ENCODE measurements around the gene PFKM. TPM values are rescaled to one million over a fixed set of nuclear protein-coding genes. Genes with fewer than 3 reads are reported as not detected.
"Not testable (repeated sequence)": the region's sequence is repeated elsewhere in the genome, so short reads cannot be mapped to it uniquely, and the experiment has no call there.

PFKM gene
- total RNA-seq, 1 experiment from 2014 or later = 61.8 TPM

DNA sequence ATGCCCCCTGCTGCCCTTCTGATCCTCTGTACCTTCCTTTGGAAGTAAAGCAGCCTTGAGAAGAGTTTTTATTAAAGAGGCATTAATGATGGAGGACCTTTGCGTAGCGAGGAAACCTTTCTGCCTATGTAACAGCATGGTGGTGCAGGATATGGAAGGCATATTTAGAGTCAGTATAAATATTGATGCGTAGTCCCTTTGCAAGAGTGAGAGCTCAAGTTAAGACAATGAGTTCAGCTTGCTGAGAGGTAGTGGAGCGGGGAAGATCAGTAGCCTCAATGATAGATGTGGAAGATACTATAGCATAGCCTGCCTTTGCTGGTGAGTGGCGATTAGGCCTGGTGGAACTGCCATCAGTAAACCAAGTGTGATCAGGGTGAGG is 7.9 kb upstream of the PFKM start:
- DNase-seq (ENCODE audit: low spot score) = not testable (repeated sequence)

DNA sequence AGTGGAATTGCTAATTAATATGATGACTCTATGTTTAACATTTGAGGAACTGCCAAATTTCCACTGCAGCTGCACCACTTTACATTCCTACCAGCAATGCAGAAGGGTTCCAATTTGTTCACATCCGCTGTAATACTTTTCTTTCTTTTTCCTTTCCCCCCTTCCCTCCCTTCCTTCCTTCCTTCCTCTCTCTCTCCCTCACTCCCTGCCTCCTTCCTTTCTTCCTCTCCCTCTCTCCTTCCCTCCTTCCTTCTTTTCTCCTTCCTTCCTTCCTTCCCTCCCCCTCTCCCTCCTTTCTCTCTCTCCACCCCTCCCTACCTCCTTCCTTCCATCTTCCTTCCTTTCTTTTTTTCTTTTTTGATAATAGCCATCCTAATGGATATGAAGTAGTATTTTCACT is 3.2 kb upstream of the PFKM start:
- no peak for DNase-seq (ENCODE audit: low spot score)

DNA sequence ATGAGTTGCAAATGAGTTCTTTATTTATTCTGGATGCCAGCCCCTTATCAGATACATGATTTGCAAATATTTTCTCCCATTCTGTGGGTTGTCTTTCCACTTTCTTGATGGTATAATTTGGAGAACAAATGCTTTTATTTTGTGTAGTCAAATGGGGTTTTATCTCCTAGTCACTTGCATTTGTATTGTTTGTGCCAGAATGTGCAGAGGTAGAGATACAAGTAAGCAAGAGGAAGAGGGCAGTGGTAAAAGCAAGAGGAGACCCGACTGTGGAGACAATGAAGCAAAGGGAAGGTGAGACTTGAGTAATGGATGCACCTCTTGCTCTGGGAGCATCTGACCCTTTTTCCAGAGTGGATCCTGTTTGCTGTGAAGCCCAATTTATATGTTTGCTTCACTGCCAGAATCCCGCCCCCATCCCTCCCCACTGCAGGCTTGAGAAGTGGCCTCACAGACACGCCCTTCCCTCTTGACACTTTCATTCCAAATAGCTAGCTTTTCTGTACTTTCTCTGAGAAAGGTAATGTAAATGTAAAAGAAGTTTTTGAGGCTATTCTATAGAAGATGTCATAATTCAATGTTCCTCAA is 786 bp upstream of the PFKM start:
- no peak for DNase-seq (ENCODE audit: low spot score)

DNA sequence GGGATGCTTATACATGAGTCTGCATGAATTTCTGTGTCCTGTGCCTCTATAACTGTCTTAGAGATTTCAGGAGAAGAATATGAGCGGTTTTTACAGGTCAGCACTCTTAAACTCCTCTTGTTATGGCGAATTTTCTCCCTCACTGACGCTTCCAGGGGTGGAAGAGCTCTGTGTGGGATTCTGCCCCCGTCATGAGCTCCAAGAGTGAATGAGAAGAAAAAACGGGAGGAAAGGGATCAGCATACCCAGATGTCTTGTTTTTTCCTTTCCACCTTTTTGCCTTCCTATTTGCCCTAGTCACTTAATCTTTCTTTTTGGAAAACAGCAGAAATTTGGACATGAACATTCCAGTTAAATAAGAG is 651 bp downstream of the PFKM start:
- DNase-seq (ENCODE audit: low spot score) = no peak

DNA sequence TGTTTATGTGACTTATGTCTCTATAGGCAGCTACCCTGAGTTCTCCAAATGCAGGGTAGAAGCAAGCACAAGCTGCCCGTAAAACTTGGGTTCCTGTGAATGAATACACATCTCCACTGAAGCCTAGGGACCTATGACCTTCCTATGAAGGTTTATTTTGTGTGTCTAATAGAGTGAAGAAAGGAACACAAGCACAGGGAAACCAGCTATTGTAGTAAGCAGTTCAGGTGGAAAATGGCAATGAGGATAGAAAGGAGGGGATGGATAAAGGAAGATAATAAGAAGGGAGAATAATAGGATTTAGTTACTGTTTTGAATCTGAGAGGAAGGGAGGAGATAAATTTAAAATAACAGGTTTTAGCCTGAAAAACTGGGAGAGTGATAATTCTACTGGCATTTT is 2.4 kb downstream of the PFKM start:
- DNase-seq (ENCODE audit: low spot score) = no peak

DNA sequence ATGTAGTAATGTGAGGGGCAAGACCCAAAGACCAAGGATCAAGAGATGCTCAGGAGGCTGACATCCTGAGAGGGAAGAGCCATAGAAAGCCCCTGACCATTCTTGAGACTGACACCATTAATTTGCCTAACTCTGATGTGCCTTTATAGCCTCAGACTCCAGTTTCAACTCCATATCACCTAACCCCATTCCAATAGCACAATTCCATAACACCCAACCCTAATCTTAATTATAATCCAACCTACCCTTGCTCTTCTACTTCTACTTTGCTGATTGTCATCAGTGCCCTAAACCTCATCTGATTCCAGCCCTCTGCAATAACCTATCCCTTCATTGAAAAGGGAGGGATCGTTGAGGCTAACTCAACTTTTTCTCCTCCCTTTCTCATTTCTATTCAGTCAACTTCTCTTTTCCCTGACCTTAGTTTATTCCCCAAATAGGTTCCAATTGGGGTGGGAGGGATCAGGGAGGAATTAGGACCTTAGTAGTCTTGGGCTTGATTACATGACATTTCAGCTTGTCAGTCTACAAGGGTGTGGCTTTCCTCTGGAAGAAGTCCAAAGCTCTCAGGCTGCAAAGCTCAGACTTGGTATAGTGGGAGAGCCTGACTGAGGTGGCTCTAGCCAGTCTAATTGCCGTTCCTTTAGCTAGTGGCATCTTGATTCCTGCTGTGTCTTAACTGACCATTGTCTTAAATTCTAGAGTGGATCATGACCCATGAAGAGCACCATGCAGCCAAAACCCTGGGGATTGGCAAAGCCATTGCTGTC is 3.1 kb downstream of the PFKM start:
- DNase-seq (ENCODE audit: low spot score) = no peak

DNA sequence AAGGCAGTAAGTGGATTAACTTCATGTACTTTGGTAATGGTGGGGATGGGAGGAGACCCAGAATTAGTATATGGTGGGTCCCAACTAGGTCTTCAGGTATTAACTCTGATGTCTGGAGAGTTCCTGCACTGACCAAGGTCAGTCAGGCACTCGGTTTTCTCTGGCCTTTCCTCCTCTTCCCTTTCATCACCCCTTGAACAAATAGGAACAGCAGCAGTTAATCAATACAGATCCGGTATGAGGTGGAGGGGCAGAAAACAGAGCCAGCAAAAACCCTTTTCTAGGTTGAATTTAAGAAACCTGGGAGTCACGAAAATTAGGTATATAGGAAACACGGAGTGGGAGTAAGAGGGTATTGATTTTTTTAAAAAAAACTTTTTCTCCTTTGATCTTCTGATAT is 4.0 kb downstream of the PFKM start:
- no peak for DNase-seq (ENCODE audit: low spot score)

DNA sequence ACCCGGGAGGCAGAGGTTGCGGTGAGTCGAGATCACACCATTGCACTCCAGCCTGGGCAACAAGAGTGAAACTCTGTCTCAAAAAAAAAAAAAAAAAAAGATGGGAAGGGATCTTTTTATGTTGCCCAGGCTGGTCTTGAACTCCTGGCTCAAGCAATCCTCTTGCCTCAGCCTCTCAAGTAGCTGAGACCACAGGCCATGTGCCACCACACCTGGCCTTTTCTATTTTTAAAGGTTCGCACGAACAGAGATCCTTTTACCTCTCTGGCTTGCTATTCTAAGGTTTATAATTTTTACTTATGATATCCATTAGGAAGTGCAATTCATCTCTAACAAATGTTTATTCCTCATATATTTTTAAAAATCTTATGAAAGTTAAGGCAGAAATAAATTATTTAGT is 6.4 kb downstream of the PFKM start:
- not testable (repeated sequence) for DNase-seq (ENCODE audit: low spot score)

DNA sequence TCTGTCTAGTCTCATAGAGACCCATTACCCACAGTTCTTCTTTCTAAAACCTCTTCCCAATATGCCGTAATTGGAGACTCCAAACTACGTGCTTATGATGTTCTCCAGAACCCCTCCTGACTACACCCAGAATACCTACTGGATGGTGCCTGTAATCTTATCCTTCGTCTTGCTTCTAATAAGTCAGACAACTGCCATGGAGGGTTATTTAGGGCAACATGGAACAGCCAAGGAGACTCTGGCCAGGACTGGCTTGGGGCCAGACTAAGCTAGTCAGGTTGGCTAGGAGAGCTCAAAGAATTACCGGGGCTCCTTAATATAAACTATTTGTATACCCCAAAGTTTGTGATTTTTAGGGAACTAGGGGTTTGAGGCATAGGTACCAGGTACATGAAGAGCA is 6.8 kb downstream of the PFKM start:
- DNase-seq (ENCODE audit: low spot score) = no peak

DNA sequence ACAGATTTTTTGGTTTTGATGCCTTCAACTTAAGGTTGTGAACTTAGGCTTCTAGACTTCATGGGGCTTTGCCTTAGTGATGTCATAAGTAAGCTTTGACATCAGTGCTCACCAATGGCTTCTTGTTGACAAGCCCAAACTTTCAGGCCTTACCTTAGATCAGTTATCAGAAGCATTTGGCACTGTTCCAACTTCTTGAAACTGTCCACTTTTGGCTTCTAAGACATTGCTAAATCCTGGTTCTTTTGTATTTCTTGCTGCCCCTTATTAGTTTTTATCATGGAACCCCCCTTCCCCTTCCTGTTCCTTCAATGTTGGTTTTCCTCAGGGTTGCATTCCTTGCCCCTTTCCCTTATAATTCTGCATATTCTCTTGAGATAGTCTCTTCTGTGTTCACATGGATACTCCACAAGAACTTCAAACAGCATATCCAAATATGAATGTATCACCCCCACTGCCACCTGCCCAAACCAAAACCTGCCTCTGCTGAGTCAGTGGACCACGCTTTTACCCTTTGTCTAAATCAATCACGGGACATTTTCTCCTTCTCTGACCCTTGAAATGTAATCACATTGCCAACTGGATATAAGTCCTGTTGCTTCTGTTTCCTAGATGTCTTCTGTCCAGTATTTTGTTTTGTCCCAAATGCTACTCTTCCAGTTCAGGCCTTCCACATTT is 7.9 kb downstream of the PFKM start:
- DNase-seq (ENCODE audit: low spot score) = no peak

DNA sequence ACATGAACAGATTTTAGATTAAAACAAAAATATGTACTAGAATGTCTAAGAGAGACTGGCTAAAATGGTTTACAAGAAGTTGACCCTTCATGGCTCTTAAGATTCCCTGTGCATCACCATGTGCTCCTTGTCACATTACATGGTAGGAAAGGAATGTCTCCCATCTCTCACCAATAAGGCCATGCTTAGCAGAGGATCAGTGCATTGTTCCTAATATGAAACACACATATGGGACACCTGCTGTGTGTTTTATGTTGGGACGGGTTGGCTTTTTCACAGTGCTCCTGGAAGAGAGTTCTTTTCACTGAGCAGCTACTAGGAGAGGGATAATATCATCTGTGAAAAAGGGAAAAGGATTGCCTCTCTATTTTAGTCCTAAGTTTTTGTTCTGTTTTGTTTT is 9.6 kb downstream of the PFKM start:
- no peak for DNase-seq (ENCODE audit: low spot score)

DNA sequence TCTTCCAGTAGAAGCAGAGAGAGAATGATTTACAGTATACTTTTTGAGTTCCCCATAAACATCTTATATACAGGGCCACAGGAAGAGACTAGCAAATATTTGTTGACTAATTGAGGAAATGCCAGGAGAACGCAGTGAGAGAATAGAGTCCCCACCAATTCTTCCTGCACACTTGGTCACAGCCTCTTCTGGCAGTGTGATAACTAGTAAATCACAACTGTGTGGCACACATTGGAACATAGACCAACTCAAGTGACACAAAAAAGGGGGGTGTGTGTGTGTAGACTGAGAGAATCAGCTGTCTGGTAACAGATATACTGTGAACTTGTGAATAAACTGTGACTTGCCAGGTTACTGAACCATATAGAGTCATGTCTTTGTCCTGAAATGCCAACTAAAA is 10.2 kb downstream of the PFKM start:
- DNase-seq (ENCODE audit: low spot score) = no peak

DNA sequence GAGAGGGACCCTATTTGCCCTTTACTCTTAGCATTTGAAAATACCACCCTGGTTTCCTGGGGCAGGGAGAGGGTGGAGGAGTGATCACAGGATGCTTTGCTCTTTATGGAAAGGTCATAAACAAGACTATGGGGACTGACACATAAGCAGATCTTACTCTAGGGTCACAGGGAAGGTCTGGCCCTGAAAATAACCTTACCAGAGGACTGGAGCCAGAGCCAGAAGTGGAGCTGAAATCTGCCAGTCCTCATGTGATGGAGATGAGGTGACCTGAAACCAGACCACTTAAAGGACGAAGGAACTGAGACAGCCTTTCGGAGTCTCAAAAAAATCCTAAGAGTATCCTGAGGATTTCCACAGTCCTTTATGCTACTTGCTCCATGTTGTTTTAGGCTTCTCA is 12.4 kb downstream of the PFKM start:
- DNase-seq (ENCODE audit: low spot score) = no peak

DNA sequence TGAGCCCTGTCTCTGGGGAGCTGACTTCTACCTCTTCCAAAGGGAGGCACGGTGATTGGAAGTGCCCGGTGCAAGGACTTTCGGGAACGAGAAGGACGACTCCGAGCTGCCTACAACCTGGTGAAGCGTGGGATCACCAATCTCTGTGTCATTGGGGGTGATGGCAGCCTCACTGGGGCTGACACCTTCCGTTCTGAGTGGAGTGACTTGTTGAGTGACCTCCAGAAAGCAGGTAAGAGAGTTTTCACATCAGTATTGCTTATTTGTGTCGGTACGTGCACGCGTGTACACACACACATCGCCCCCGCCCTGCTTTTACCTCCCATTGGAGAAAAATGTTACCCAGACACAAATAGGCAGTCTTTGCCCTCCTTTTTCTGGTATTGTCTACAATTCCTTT is 13.7 kb downstream of the PFKM start:
- no peak for DNase-seq (ENCODE audit: low spot score)

DNA sequence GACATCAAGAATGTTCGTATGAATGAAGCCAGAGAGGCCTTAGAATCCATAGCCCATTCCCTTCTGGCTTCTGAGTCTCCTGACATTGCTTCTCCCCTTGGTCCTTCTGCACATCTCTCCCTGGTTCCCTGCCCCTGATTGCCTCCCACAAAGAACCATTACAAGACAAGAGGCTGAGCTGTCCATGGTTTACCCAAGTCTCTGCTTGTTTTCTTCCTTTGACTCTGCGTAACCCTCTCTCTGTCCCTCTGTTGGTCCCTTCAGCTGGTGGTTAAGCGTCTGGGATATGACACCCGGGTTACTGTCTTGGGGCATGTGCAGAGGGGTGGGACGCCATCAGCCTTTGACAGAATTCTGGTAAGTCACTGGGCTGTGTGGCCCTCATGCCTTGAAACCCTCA is 15.9 kb downstream of the PFKM start:
- no peak for DNase-seq (ENCODE audit: low spot score)

DNA sequence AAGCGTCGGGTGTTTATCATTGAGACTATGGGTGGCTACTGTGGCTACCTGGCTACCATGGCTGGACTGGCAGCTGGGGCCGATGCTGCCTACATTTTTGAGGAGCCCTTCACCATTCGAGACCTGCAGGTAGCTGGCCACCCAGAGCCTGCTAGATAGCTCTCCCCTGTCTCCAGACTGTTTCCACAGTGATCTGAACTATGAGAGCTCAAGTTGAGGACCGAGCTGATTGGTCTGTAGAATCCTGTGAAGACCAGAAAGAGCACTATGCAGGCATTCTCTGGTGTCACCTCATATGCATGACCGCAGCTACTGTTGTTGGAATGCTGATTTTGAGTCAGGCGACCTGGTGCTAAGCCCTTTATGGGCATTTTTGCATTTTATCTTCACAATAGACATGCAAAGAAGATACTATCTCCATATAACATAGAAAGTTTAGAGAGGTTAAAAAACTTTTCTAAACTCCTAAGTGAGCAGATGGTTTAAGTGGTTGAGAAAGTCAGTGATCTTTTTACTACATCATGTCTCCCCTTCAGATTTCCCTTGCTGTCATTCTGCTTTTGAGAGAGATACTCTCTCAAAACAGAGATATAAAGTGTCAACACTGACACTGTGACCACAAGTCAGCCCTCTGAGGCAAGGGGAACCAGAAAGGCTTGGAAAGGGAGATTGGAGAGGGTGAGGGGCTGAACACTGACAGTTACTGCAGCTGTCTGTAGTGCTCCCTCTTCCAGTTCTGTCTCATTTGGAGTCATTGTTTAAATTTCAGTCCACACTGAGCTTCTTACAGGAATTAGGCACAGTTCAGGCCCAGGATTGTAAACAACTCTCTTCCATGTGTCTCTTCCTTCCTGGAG is 23.9 kb downstream of the PFKM start:
- no peak for DNase-seq (ENCODE audit: low spot score)

DNA sequence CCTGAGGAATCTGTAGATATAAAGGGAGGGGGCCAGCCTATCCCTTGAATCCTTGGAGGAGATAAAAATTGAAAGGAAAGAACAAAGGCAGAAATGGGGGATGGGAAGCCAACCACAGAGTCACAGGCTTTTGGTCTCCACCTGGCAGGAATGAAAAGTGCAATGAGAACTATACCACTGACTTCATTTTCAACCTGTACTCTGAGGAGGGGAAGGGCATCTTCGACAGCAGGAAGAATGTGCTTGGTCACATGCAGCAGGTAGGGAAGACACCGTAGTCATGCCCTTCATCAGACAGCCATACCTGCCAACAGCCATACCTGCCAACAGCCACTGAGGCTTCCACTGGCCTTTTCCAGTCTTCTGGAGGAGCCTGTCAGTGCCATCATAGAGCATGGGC is 24.7 kb downstream of the PFKM start:
- DNase-seq (ENCODE audit: low spot score) = no peak

DNA sequence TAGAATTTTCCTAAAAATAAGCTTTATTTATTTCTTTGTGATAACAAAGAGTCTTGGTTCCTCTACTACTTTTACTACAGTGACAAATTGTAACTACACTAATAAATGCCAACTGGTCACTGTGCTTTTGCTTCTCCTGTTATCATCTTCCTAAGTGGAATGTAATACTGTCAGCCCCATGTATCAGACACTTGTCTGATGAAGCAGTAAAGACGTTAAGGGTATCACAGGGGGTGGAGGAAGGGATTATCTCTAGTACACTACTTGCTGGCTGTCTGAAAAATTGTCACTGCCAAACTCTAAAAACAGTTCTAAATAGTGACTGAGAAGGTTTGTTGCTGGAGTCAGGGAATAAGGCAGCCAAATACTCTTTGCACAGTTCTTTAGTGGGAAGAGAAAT is 26.8 kb downstream of the PFKM start:
- no peak for DNase-seq (ENCODE audit: low spot score)

DNA sequence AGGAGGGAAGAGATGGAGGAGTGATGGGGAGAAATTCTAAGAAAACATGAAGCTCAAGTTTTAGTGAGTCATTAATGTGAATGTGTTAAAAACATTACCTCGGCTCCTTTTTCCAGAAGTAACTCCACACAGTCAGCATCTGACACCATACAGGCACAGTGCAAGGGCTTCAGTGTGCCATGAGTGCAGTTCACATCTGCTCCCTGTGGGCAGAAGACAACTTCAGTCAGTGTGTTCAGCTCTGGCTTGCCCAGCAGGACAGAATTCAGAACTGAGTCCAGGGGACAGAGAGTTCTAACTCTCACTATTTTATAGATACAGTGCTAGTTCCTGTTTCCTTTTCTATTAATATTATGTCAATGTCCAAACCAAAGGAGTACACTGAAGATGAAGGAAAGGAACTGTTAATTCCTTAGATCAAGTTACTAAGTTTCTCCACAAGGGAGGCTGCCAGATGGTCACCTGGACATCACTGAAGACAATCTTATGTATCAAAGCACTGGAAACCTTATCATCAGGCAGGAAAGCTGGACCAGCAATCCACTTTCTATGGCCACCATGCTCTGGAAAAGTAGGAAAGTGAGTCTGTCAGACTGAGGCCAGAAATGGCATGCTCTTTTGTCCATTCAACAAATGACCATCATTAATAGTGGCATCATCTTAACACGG is 32.1 kb downstream of the PFKM start:
- DNase-seq (ENCODE audit: low spot score) = no peak

DNA sequence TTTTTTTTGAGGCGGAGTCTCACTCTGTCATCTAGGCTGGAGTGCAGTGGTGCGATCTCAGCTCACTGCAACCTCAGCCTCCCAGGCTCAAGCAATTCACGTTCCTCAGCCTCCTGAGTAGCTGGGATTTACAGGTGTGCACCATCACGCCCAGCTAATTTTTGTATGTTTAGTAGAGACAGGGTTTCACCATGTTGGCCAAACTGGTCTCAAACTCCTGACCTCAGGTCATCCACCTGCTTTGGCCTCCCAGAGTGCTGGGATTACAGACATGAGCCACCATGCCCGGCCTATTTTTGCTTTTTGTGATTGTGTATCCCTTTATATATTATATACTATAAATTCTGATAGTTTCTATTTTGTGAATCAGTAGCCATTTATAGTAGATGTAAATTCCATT is 36.6 kb downstream of the PFKM start:
- not testable (repeated sequence) for DNase-seq (ENCODE audit: low spot score)

DNA sequence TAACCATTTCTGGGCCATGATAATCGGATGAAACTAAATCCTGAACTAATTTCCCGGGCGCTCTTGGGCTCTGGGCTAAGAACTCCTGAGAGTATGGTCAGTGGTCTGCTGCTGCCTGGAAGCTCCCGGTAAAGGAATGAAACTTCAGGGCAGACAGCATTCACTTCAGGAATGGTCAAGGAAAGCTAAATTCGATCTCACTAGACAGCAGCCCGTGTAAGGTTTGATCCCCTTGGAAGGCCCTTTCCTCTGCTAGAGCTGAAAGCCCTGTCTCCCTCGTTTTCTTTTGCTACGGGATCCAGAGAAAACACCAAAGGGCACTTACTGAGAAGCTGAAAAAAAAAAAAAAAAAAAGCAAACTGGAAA is 37.5 kb downstream of the PFKM start:
- no peak for DNase-seq (ENCODE audit: low spot score)

Measured in HT-29 (cell line).